ENCODE data around the gene EXOC6B. TPM values are rescaled to one million over a fixed set of nuclear protein-coding genes. Genes with fewer than 3 reads are reported as not detected.

The EXOC6B gene
- total RNA-seq, 1 donor from 2014 or later, result 104 TPM

DNA sequence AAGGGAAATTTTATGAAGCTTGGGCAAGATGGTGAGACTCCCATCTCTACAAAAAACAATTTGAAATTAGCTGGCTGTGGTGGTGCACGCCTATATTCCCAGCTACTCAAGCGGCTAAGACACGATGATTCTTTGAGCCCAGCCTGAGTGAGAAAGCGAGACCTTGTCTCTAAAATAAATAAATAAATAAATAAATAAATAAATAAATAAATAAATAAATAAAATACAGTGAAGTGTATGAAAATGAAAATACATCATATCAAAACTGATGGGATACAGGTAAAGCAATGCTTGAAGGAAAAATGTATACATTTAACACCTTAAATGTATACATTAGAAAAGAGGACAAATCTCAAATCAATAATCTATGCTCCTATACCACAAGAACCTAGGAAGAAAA, 15.7 kb downstream of the EXOC6B start:
- Mint-ChIP-seq H3K27ac (no peak overlapping the region), H3K9me3 (peaks cover 33% of the 10 kb centered on the region)
- no peak for TF ChIP-seq CTCF (IDR thresholded peaks at IDR 0.05; ENCODE audit: unreplicated experiment)

DNA sequence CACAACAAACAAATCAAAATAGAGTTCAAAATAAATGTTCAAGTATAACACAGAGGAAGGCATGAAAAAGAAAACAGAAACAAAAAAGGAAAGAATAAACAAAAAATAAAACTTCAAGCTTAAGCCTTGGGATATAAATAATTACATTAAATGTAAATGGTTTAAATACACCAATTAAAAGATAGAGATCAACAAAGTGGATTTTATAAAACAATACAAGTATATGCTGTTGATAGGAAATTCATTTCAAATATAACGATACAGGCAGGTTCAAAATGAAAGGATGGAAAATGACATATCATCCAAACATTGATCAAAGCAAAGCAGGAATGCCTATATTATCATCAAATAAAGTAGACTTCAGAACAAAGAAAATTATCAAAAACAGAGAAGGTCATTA, 16.7 kb downstream of the EXOC6B start:
- no peak for DNase-seq (ENCODE audit: low spot score in 2 of 2, unreplicated experiment in 2 of 2)
- H3K36me3 Mint-ChIP-seq, result peaks cover 46% of the 10 kb centered on the region
- no peak overlapping the region for H3K27ac Mint-ChIP-seq
- no peak for TF ChIP-seq CTCF (IDR thresholded peaks at IDR 0.05; ENCODE audit: unreplicated experiment)
- peaks cover 33% of the 10 kb centered on the region for H3K9me3 Mint-ChIP-seq
- peaks cover 2% of the 10 kb centered on the region for H3K4me1 Mint-ChIP-seq
- no peaks in the 10 kb centered on the region for H3K27me3 Mint-ChIP-seq (ENCODE audit: low read depth)
- H3K4me3 Mint-ChIP-seq, result no peak overlapping the region

More for the DNA sequence above, 15.7 kb downstream of the EXOC6B start:
- Mint-ChIP-seq H3K27me3 (ENCODE audit: low read depth) (no peaks in the 10 kb centered on the region), H3K4me3 (no peak overlapping the region), H3K36me3 (peaks cover 46% of the 10 kb centered on the region), H3K4me1 (peaks cover 2% of the 10 kb centered on the region)
- DNase-seq (ENCODE audit: low spot score in 2 of 2, unreplicated experiment in 2 of 2), result no peak

DNA sequence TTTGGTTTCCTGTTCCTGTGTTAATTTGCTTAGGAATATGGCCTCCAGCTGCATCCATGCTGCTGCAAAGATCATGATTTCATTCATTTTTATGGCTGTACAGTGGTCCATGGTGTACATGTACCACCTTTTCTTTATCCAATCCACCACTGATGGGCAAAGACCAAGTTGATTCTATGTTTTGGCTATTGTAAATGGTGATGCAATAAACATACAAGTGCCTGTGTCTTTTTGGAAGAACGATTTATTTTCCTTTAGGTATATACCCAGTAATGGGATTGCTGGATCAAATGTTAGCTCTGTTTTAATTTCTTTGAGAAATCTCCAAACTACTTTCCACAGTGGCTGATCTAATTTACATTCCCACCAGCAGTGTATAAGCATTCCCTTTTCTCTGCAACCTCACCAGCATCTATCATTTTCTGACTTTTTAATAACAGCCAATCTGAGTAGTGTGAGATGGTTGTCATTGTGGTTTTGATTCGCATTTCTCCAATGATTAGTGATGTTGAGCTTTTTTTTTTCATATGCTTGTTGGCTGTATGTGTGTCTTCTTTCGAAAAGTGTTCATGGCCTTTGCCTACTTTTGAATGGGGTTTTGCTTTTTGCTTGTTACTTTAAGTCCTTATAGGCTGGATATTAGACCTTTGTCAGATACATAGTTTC, 19.4 kb downstream of the EXOC6B start:
- Mint-ChIP-seq H3K4me1 (no peaks in the 10 kb centered on the region), H3K9me3 (peaks cover 33% of the 10 kb centered on the region)

DNA sequence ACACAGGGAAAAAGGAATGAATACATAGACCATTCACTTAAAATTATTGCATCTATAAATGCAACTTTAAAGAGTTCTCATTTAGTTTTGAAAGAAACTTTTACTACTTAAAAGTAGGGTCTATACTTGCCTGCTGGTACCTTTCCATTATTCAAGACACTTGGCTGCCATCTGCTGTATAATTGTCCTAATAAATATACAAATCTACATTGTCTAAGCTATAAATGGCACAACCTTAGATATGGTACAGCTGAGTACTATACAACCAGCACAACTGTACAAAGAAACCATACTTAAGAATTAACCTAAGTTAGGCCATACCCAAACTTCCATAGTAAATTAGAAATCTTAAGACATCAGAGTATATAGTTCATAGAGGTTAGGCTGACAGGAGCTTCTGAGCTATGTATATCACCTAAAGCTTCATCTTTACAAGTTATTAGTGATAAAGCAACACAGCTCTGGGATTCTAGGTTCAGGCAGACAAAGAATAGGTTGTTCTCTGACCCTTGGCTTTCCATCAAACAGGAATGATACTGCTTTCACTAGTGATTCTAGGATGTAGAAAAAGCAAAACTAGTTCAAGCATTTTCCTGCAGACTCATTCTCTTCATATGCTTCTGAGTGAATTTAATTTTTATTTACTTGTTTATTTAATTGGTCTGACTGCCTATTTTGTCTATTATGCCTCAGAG, 22.1 kb downstream of the EXOC6B start:
- no peak for TF ChIP-seq CTCF (IDR thresholded peaks at IDR 0.05; ENCODE audit: unreplicated experiment)
- Mint-ChIP-seq H3K4me3 (no peak overlapping the region), H3K27ac (no peak overlapping the region), H3K27me3 (ENCODE audit: low read depth) (no peaks in the 10 kb centered on the region), H3K36me3 (peaks cover 18% of the 10 kb centered on the region), H3K9me3 (peaks cover 15% of the 10 kb centered on the region), H3K4me1 (no peaks in the 10 kb centered on the region)
- DNase-seq (ENCODE audit: low spot score in 2 of 2, unreplicated experiment in 2 of 2), result no peak

More for the DNA sequence above, 19.4 kb downstream of the EXOC6B start:
- TF ChIP-seq CTCF (IDR thresholded peaks at IDR 0.05; ENCODE audit: unreplicated experiment), result no peak
- Mint-ChIP-seq H3K27me3 (ENCODE audit: low read depth) (no peaks in the 10 kb centered on the region), H3K4me3 (no peak overlapping the region), H3K36me3 (peaks cover 41% of the 10 kb centered on the region), H3K27ac (no peak overlapping the region)
- DNase-seq (ENCODE audit: low spot score in 2 of 2, unreplicated experiment in 2 of 2), result no peak

- no peak overlapping the region for H3K4me3 Mint-ChIP-seq
- no peaks in the 10 kb centered on the region for H3K4me1 Mint-ChIP-seq
- H3K36me3 Mint-ChIP-seq, result peaks cover 16% of the 10 kb centered on the region
- peaks cover 12% of the 10 kb centered on the region for H3K9me3 Mint-ChIP-seq
- DNase-seq (ENCODE audit: low spot score in 2 of 2, unreplicated experiment in 2 of 2), result no peak
- no peaks in the 10 kb centered on the region for H3K27me3 Mint-ChIP-seq (ENCODE audit: low read depth)
- TF ChIP-seq CTCF (IDR thresholded peaks at IDR 0.05; ENCODE audit: unreplicated experiment), result no peak
- no peak overlapping the region for H3K27ac Mint-ChIP-seq
Measured at GRCh38 chr2:72803151-72803550, 22.7 kb downstream of the EXOC6B start.
